ENCODE data around the gene AQP1. TPM values are rescaled to one million over a fixed set of nuclear protein-coding genes. Genes with fewer than 3 reads are reported as not detected.

AQP1 gene
- polyA plus RNA-seq, 1 experiment = 0.32 TPM

DNA sequence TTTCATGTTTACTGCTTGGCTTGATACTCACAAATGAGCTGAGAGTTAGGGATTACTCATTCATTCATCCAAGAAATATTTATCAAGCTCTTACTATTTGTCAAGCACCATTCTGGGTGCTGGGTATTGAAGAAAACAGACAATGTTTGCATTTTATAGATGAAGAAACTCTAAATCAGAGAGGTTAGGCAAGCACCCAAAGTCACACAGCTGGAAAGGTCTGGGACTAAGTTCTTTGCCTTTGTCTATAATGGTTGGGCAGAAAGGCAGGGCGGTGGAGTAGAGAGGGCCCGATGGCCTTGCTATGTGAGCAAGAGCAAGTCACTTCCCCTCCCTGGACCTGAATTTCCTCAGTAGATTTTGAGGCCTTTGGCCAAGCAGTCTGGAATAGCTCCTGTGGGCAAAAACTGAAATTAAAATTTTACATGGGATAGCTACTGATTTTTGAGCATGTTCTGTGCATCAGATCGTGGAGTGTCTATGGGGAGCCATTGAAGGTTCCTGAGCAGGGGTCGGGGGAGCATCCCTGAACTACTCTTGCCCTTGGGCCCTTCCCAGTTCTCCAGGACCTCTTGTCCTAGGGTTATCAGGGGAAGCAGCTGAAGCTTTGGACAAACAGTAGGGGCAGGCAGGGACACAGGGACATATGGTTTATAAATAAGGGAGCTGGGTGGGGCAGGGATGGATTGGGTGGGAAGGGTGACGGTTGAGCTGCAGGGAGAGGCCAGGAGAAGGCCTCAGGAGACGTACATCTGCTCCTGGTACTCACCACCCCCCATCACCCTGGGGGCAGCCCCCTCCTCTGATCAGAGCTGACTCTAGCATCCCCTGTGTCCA is 23.3 kb downstream of the AQP1 start:
- ChIA-PET CTCF (interaction anchor here (0.6 to 2.2 kb wide), 6 partner anchors 14 to 802 kb away, joined by 3 to 12 read pairs (median 4); no protein-coding TSS in a partner anchor), POLR2A (interaction anchor here (0.6 kb wide), 1 partner anchor 137 kb away, joined by 6 read pairs; no protein-coding TSS in a partner anchor)
- TF ChIP-seq, protein P1, sequence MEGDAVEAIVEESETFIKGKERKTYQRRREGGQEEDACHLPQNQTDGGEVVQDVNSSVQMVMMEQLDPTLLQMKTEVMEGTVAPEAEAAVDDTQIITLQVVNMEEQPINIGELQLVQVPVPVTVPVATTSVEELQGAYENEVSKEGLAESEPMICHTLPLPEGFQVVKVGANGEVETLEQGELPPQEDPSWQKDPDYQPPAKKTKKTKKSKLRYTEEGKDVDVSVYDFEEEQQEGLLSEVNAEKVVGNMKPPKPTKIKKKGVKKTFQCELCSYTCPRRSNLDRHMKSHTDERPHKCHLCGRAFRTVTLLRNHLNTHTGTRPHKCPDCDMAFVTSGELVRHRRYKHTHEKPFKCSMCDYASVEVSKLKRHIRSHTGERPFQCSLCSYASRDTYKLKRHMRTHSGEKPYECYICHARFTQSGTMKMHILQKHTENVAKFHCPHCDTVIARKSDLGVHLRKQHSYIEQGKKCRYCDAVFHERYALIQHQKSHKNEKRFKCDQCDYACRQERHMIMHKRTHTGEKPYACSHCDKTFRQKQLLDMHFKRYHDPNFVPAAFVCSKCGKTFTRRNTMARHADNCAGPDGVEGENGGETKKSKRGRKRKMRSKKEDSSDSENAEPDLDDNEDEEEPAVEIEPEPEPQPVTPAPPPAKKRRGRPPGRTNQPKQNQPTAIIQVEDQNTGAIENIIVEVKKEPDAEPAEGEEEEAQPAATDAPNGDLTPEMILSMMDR (IDR thresholded peaks at IDR 0.05; ENCODE audit: low read depth, low read length) = no peak
- Histone ChIP-seq H3K4me3 (ENCODE audit: low read depth, low read length) (no peak overlapping the region), H3K27ac (ENCODE audit: low read depth, low read length) (no peak overlapping the region), H3K9me3 (ENCODE audit: control insufficient read depth, insufficient read depth, low read length) (no peaks in the 10 kb centered on the region), H3K27me3 (ENCODE audit: control insufficient read depth, insufficient read depth, low read length) (peaks cover 24% of the 10 kb centered on the region)
- DNase-seq (ENCODE audit: low read depth, low spot score) = no peak

GRCh38 chr7:30935569-30935877 is 23.9 kb downstream of the AQP1 start:
- Histone ChIP-seq H3K4me3 (ENCODE audit: low read depth, low read length) (no peak overlapping the region), H3K9me3 (ENCODE audit: control insufficient read depth, insufficient read depth, low read length) (no peaks in the 10 kb centered on the region), H3K27me3 (ENCODE audit: control insufficient read depth, insufficient read depth, low read length) (peaks cover 22% of the 10 kb centered on the region), H3K27ac (ENCODE audit: low read depth, low read length) (no peak overlapping the region)
- ChIA-PET POLR2A (interaction anchor here (0.6 kb wide), 1 partner anchor 138 kb away, joined by 6 read pairs; no protein-coding TSS in a partner anchor), CTCF (interaction anchor here (2.2 kb wide), 1 partner anchor 48 kb away, joined by 12 read pairs; no protein-coding TSS in a partner anchor)
- TF ChIP-seq, protein P1 (IDR thresholded peaks at IDR 0.05; ENCODE audit: low read depth, low read length) = no peak
- no peak for DNase-seq (ENCODE audit: low read depth, low spot score)

DNA sequence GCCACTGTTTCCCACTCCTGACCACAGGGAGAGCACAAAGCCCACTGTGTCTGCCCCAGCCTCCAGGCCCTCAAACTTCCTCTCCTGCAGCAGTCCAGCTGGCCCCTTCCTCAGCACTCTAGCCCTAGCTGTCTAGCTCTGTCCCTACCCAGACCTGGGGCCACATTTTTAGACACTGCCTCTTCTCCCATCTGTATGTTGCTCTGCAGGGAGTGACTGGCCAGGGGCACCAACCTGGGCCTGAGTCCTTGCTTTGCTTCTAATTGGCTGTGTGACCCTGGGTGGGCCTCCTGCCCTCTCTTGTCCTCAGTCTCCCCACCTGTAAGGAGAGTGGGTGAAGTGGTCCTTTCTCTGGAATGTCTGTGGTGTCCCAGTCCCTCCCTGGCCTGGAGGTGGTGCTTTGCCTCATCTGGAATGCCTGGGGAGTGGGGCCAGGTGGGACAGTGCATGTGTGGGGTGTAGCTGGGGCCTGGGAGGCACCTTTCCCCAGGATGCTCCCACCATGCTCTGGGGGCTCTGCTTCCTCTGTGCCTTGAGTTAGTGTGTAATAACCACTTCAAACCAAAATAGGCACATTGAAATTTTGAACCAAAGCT is 25.1 kb downstream of the AQP1 start:
- TF ChIP-seq, protein P1 (IDR thresholded peaks at IDR 0.05; ENCODE audit: low read depth, low read length) = no peak
- CTCF ChIA-PET = interaction anchor here (0.6 kb wide), 1 partner anchor 186 kb away, joined by 3 read pairs; no protein-coding TSS in a partner anchor

DNA sequence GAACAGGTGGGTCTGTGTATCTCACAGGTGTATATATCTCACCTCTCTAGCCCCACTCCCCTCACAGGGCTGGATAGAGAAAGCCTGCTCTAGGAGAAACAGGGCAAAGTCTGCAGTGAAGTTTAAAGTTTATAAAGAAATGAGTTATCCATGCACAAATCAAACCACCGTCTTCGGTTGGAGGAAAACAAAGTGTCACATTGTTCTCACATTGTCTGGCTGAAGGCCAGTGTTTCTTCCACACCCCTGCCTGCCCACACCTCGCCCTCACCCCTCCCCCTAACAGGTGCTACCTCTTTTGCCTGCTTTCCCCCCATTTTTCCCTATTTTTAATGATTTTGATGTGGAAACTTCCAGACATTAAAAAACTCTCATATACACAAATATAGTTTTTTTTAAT is 25.8 kb downstream of the AQP1 start:
- H3K27me3 ChIP-seq (ENCODE audit: control insufficient read depth, insufficient read depth, low read length) = peaks cover 26% of the 10 kb centered on the region
- no peaks in the 10 kb centered on the region for H3K9me3 ChIP-seq (ENCODE audit: control insufficient read depth, insufficient read depth, low read length)
- no peak for DNase-seq (ENCODE audit: low read depth, low spot score)
- CTCF ChIA-PET = interaction anchor here (1.2 to 2.7 kb wide), 3 partner anchors 38 to 197 kb away, joined by 4 to 21 read pairs (median 16); no protein-coding TSS in a partner anchor
- no peak overlapping the region for H3K4me3 ChIP-seq (ENCODE audit: low read depth, low read length)
- no peak overlapping the region for H3K27ac ChIP-seq (ENCODE audit: low read depth, low read length)
- TF ChIP-seq, protein P1 (IDR thresholded peaks at IDR 0.05; ENCODE audit: low read depth, low read length) = no peak
- POLR2A ChIA-PET = no interaction called here

More for the DNA sequence above, 25.1 kb downstream of the AQP1 start:
- Histone ChIP-seq H3K27me3 (ENCODE audit: control insufficient read depth, insufficient read depth, low read length) (peaks cover 26% of the 10 kb centered on the region), H3K27ac (ENCODE audit: low read depth, low read length) (no peak overlapping the region), H3K4me3 (ENCODE audit: low read depth, low read length) (no peak overlapping the region), H3K9me3 (ENCODE audit: control insufficient read depth, insufficient read depth, low read length) (no peaks in the 10 kb centered on the region)
- POLR2A ChIA-PET = no interaction called here
- no peak for DNase-seq (ENCODE audit: low read depth, low spot score)

Measured in AG04450 (cell line).